WTC11 (cell line): ENCODE results near the gene EDA. TPM values are rescaled to one million over a fixed set of nuclear protein-coding genes. Genes with fewer than 3 reads are reported as not detected.

Source experiments
- ATAC-seq: fragments of 200-7000 bp; cut with Tn5 transposase; 2 replicates; pipeline ENCODE4 v1.10.0; 2021; ENCODE audit warnings: mild to moderate bottlenecking, moderate library complexity
- CTCF ChIA-PET: fragments of 300-600 bp; sonication (Branson Sonifier 250); formaldehyde crosslinking; loops from one replicate; lab custom pipeline; 2021; ENCODE audit warnings: antibody characterized with exemption; lab: Charles Lee
- POLR2A ChIA-PET: fragments of 350-600 bp; sonication (Branson Sonifier 250); formaldehyde crosslinking; loops from one replicate; lab custom pipeline; 2021; ENCODE audit warnings: antibody characterized with exemption; lab: Charles Lee
- DNase-seq: peaks from one replicate; pipeline ENCODE4 v3.0.0; 2021; ENCODE audit warnings: low spot score
- H3K27ac Mint-ChIP-seq: 2 replicates; pipeline ENCODE4 v1.8.0; 2021; ENCODE audit warnings: mixed read lengths
- H3K27me3 Mint-ChIP-seq: 2 replicates; pipeline ENCODE4 v1.8.0; 2021; ENCODE audit warnings: low read depth, mild to moderate bottlenecking, moderate library complexity, mixed read lengths
- H3K36me3 Mint-ChIP-seq: 2 replicates; pipeline ENCODE4 v1.8.0; 2021; ENCODE audit warnings: mixed read lengths
- H3K4me1 Mint-ChIP-seq: 2 replicates; pipeline ENCODE4 v1.8.0; 2022; ENCODE audit warnings: mixed read lengths
- H3K4me3 Mint-ChIP-seq: 2 replicates; pipeline ENCODE4 v1.8.0; 2021; ENCODE audit warnings: mild to moderate bottlenecking, moderate library complexity, mixed read lengths
- H3K9me3 Mint-ChIP-seq: 2 replicates; pipeline ENCODE4 v1.8.0; 2021; ENCODE audit warnings: mixed read lengths
- ATF6 ChIP-seq: sonication (generic); formaldehyde crosslinking; IDR thresholded peaks from 2 replicates; pipeline ENCODE4 v1.8.1; 2023; ENCODE audit warnings: mild to moderate bottlenecking, missing genetic modification reagents
- CTCF ChIP-seq: fragments of 200-600 bp; IDR thresholded peaks from 2 replicates; pipeline ENCODE4 v1.8.0; 2022; ENCODE audit warnings: antibody characterized with exemption
- E2F5 ChIP-seq: sonication (generic); formaldehyde crosslinking; IDR thresholded peaks from 2 replicates; pipeline ENCODE4 v1.8.1; 2022; ENCODE audit warnings: mild to moderate bottlenecking, moderate library complexity, missing genetic modification reagents
- ERG ChIP-seq: fragments of 250-450 bp; sonication (Bioruptor Pico); IDR thresholded peaks from 2 replicates; pipeline ENCODE4 v1.8.0; 2021; ENCODE audit warnings: mild to moderate bottlenecking
- ETV6 ChIP-seq: sonication (generic); formaldehyde crosslinking; IDR thresholded peaks from 2 replicates; pipeline ENCODE4 v1.8.1; 2022; ENCODE audit warnings: mild to moderate bottlenecking, missing genetic modification reagents
- GRHL2 ChIP-seq: fragments of 250-450 bp; sonication (Bioruptor Pico); IDR thresholded peaks from 2 replicates; pipeline ENCODE4 v1.8.0; 2022; ENCODE audit warnings: mild to moderate bottlenecking, moderate library complexity; ENCODE audit not compliant: insufficient replicate concordance, severe bottlenecking
- IRF2 ChIP-seq: sonication (generic); formaldehyde crosslinking; IDR thresholded peaks from 2 replicates; pipeline ENCODE4 v1.8.0; 2022; ENCODE audit warnings: low read depth, missing genetic modification reagents, borderline replicate concordance
- MAX ChIP-seq: sonication (generic); formaldehyde crosslinking; IDR thresholded peaks from 2 replicates; pipeline ENCODE4 v1.8.0; 2022; ENCODE audit warnings: mild to moderate bottlenecking, missing genetic modification reagents
- MLX ChIP-seq: sonication (generic); formaldehyde crosslinking; IDR thresholded peaks from 2 replicates; pipeline ENCODE4 v1.8.1; 2023; ENCODE audit warnings: mild to moderate bottlenecking, missing genetic modification reagents, moderate library complexity
- MYBL2 ChIP-seq: sonication (generic); formaldehyde crosslinking; IDR thresholded peaks from 2 replicates; pipeline ENCODE4 v1.8.1; 2023; ENCODE audit warnings: mild to moderate bottlenecking, moderate library complexity, missing genetic modification reagents
- NFATC4 ChIP-seq: fragments of 250-450 bp; sonication (Bioruptor Pico); IDR thresholded peaks from 2 replicates; pipeline ENCODE4 v1.9.0; 2021; ENCODE audit warnings: mild to moderate bottlenecking
- NR1H2 ChIP-seq: sonication (generic); formaldehyde crosslinking; IDR thresholded peaks from 2 replicates; pipeline ENCODE4 v1.9.0; 2021; ENCODE audit warnings: mild to moderate bottlenecking, moderate library complexity, missing genetic modification reagents
- NR3C1 ChIP-seq: sonication (generic); formaldehyde crosslinking; conservative IDR thresholded peaks from 2 replicates; pipeline ENCODE4 v1.8.1; 2023; ENCODE audit warnings: low read depth, mild to moderate bottlenecking, missing genetic modification reagents
- PREB ChIP-seq: sonication (generic); formaldehyde crosslinking; IDR thresholded peaks from 2 replicates; pipeline ENCODE4 v1.8.1; 2022; ENCODE audit warnings: mild to moderate bottlenecking, missing genetic modification reagents, moderate library complexity, borderline replicate concordance
- ZBTB21 ChIP-seq: sonication (generic); formaldehyde crosslinking; IDR thresholded peaks from 2 replicates; pipeline ENCODE4 v1.8.1; 2023; ENCODE audit warnings: mild to moderate bottlenecking, missing genetic modification reagents, borderline replicate concordance
- ZMAT4 ChIP-seq: fragments of 250-450 bp; sonication (Bioruptor Pico); IDR thresholded peaks from 2 replicates; pipeline ENCODE4 v1.9.0; 2021; ENCODE audit warnings: mild to moderate bottlenecking
- ZNF396 ChIP-seq: fragments of 250-450 bp; sonication (Bioruptor Pico); IDR thresholded peaks from 2 replicates; pipeline ENCODE4 v1.8.0; 2021; ENCODE audit warnings: mild to moderate bottlenecking, moderate library complexity, borderline replicate concordance
- ZNF425 ChIP-seq: fragments of 250-450 bp; sonication (Bioruptor Pico); conservative IDR thresholded peaks from 2 replicates; pipeline ENCODE4 v1.9.0; 2021; ENCODE audit warnings: mild to moderate bottlenecking
- total RNA-seq: library from RNA; stranded (reverse); gene quantifications from 3 replicates; pipeline ENCODE4 v1.2.3, GENCODE V29; 2021

The EDA gene
- total RNA-seq, 1 experiment from 2014 or later = 15.1 TPM

GRCh38 chrX:69605521-69605920 lies 10.4 kb upstream of the EDA start:
- ATAC-seq (peak; percentile 62), DNase-seq (no peak)
- Mint-ChIP-seq H3K4me3 (no peak overlapping the region), H3K36me3 (no peaks in the 10 kb centered on the region), H3K27ac (no peak overlapping the region), H3K27me3 (peaks cover 18% of the 10 kb centered on the region), H3K4me1 (peaks cover 33% of the 10 kb centered on the region), H3K9me3 (no peaks in the 10 kb centered on the region)
- ChIA-PET CTCF (interaction anchor here (3.1 kb wide), 1 partner anchor 11 kb away, joined by 17 read pairs; the partner anchor contains the start of gene EDA), POLR2A (interaction anchor here (0.6 kb wide), 1 partner anchor 11 kb away, joined by 4 read pairs; the partner anchor contains the start of gene EDA)
- TF ChIP-seq PREB = no peak

GRCh38 chrX:69607616-69608015 lies 8.3 kb upstream of the EDA start:
- Mint-ChIP-seq H3K27me3 (peaks cover 14% of the 10 kb centered on the region), H3K4me1 (peaks cover 33% of the 10 kb centered on the region), H3K9me3 (no peaks in the 10 kb centered on the region), H3K36me3 (no peaks in the 10 kb centered on the region), H3K4me3 (no peak overlapping the region), H3K27ac (no peak overlapping the region)
- ChIA-PET POLR2A (no interaction called here), CTCF (no interaction called here)
- no peak for ATAC-seq
- DNase-seq = no peak
- no peak for TF ChIP-seq CTCF
- TF ChIP-seq NR1H2 (CRISPR knock-in tag) = no peak
- TF ChIP-seq ZMAT4 (CRISPR knock-in tag) = no peak
- TF ChIP-seq MAX (CRISPR knock-in tag) = no peak
- no peak for TF ChIP-seq E2F5
- TF ChIP-seq ATF6 (CRISPR knock-in tag) = no peak
- TF ChIP-seq MLX (CRISPR knock-in tag) = no peak
- no peak for TF ChIP-seq ZNF396 (CRISPR knock-in tag)
- TF ChIP-seq NFATC4 (CRISPR knock-in tag) = no peak
- TF ChIP-seq MYBL2 = no peak
- no peak for TF ChIP-seq ETV6 (CRISPR knock-in tag)
- no peak for TF ChIP-seq NR3C1
- TF ChIP-seq ZBTB21 (CRISPR knock-in tag) = no peak
- no peak for TF ChIP-seq ERG
- TF ChIP-seq GRHL2 (CRISPR knock-in tag) = no peak
- TF ChIP-seq ZNF425 = no peak
- TF ChIP-seq IRF2 (CRISPR knock-in tag) = no peak
- TF ChIP-seq, all 79 proteins: peak for 0
